COLO829 (cell line): ENCODE results near the gene ESPL1.

Experiments
- DNase-seq: peaks from one replicate; pipeline ENCODE4 v3.0.0; 2012; ENCODE audit warnings: low spot score

The ESPL1 gene

DNA sequence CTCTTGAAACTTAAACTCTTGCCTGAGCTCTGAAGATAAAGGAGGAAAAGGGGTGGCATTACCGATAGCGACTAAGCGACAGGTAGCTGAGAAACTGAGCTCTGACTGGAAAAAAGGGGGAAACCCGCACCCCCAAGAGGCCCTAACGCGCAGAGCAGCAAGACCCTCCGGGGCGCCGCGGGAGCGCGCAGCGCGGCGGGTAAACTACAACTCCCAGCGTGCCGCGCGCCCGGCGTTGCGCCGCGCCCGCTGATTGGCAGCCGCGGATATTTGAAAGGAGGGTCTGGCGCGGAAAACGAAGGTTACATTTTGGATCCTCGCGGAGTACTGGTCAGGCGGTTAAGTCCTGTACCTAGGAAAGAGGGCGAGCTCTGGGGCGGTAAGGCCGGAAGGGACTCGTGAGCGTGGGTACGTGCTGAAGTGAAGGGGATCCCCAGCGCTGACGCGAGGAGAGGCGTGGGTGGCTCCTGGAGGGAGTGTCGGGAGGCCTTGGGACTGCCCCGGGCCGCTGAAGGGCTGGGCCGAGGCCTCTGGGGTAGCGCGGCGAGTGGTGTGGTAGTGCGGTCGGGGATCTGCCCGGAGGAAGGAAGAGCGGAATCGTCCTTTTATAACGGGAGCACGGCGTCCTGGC, at the start of gene ESPL1:
Gene ESPL1, plus strand, starts transcription at position 301 of the 631 bp plus-strand sequence. CDS start 468 bp downstream, outside the sequence.
- DNase-seq: peak; percentile 78

GRCh38 chr12:53218551-53219291, 49.4 kb upstream of the ESPL1 start:
- DNase-seq: no peak

- no peak for DNase-seq
These were observed 48.7 kb upstream of the ESPL1 start for GRCh38 chr12:53219292-53219955.

DNA sequence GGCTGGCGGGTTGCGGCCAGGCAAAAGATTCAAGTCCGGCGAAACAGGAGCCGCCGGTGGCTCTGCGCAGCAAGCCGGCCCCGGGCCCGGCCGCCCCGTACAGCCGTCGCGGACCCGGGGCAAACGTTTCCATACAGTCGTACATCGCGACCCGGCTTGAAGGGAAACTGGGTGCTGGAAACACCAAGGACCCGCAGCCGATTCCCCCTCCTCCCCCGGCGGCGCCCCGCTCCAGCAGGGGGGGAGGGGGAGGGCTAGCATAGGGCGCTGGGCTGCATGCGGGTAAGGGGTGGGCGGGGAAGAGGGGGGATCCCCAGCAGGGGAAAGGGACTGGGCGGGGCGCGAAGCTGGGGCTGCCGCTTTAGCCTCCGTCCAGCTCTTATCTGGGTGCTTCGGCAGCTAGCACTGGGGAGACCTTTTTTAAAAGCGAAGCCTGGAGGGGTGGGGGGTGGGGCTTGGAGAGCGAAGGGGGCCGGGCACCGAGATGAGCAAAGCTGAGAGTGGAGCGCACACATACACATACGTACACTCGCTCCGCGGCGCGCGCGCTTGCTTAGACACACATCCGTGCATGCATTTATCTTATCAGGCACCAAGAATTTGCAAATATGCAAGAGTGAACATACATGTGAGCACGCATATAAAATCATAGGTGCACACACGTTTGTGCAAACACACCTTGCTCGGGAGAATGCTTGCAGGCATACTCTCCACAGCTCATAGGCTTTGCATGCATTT, 48.0 kb upstream of the ESPL1 start:
- no peak for DNase-seq

DNA sequence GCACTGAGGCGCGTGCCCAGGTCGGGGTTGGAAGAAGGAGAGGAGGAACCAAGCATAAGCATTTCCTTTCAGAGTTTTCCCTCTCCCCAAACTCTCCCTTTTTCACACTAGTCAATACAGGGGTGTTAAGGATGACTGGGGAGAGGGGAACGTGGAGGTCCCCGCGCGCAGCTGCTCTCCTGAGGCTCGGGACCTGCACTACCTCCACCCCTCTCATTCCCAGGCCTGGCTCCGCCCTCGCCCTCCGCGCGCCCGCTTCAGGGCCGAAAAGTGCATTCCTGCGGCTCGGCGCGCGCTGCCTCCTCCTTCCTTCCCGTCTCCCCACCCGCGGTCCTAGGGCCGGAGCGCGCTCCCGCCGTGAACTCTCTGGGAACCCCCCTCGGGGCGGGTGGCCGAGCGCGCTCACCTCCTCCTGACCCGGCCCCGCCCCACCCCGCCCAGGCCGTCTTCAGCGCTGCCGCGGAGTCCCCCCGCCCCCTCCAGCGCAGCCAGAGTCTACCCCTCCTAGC, 47.4 kb upstream of the ESPL1 start:
- peak; percentile 95 for DNase-seq

GRCh38 chr12:53221203-53222080, 46.7 kb upstream of the ESPL1 start:
- no peak for DNase-seq

GRCh38 chr12:53222170-53222721, 45.9 kb upstream of the ESPL1 start:
- DNase-seq: no peak

- no peak for DNase-seq
These were observed 45.3 kb upstream of the ESPL1 start for GRCh38 chr12:53222806-53223261.

- peak; percentile 87 for DNase-seq
These were observed 44.6 kb upstream of the ESPL1 start for GRCh38 chr12:53223389-53224060.

- no peak for DNase-seq
These were observed 43.8 kb upstream of the ESPL1 start for GRCh38 chr12:53224061-53224896.

DNA sequence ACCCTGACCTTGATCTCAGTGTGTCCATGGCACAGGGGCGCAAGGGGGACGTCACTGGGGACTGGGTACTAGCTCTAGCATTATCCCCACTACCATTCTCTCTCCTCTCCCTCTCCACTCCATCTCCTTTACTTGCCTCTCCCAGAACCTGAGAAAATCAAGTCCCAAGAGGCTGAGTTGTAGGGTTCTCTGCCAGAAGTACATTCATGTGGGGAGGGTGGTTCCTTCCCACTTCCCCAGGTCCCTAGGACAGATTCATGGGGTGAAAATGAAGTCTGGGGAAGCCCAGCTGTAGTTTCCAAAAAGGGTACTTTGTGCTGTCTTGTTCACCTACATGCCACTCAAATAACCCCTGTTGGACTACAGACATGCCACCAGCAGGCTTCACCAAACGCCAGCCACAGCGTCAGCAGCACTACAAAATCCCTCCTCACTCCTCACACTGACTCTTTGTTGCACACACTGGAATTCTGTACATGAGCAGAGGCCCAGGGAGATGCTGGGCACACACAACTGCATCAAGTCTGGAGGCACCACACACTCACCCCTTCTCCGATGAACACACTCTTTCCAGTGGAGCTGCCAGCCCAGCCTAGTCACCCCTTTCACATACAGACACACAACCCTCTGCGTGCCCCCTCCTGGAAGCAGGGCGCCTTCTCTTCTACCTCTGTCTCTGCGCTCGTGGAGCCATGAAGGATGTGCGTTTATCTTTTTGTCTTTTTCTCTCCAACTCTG, 43.0 kb upstream of the ESPL1 start:
- no peak for DNase-seq

DNA sequence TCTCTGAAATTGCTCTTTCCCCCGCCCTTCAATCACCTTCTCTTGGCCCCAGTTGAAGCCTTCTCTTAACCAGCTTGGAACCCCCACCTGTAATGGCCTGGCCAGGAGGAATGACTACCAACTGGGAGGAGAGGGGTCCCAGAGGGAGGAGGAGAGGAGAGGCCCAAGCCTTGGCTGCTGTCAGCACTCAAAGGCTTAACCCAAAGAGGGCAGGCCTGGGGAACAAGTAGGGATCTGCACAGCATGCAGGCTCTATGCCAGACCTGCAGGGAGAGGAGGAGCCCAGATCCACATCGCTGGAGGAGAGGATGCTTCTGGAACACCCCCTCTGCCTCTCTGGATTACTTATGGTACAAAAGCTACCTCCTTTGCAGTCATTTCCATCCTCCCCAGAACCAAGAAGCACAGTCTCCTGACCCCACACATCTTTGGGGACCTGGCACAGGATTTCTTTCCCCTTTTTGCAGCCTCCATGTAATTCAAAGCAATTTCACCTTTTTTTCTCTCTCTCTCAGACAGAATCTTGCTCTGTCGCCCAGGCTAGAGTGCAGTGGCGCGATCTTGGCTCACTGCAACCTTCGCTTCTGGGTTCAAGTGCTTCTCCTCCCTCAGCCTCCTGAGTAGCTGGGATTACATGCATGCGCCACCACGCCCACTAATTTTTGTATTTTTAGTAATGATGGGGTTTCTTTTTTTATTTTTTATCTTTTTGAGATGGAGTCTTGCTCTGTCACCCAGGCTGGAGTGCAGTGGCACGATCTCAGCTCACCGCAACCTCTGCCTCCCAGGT, 42.3 kb upstream of the ESPL1 start:
- DNase-seq: no peak

DNA sequence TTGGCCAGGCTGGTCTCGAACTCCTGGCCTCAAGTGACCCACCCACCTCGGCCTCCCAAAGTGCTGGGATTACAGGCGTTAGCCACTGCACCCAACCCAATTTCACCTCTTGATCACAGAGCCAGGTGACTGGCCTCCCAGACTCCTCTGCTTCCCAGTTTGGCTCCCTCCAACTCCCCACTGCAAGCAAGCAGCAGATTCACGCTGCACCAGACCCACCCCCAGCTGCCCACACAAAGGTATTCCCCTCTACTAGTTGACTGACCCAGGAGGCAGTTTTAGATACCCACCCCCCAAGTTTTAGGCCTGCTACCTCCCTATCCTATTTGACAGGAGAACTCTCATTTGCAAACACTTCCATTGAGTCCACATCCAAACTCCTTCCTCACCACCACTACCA, 41.3 kb upstream of the ESPL1 start:
- no peak for DNase-seq

DNA sequence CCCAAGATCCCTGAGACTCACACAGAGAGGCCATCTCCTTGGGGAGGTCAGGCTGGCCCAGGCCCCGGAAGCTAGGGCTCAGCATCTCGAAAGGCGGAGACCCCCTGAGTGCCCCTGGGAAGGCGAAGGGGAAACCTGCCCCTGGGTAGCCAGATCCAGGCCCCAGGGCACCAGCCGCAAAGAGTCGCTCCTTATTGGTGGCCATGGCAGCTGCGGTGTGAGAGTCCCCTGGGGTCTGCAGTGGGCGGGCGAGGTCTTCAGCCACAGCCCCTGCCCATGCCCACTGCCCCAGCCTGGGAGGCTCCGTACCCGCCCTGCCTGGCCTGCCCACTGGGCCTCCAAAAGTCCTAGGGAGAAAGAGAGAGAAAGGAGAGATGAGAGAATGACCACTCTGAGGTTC, 40.8 kb upstream of the ESPL1 start:
- DNase-seq: no peak

GRCh38 chr12:53227836-53228235, 40.3 kb upstream of the ESPL1 start:
- DNase-seq: no peak

- DNase-seq: no peak
These were observed 38.6 kb upstream of the ESPL1 start for GRCh38 chr12:53229454-53229853.

DNA sequence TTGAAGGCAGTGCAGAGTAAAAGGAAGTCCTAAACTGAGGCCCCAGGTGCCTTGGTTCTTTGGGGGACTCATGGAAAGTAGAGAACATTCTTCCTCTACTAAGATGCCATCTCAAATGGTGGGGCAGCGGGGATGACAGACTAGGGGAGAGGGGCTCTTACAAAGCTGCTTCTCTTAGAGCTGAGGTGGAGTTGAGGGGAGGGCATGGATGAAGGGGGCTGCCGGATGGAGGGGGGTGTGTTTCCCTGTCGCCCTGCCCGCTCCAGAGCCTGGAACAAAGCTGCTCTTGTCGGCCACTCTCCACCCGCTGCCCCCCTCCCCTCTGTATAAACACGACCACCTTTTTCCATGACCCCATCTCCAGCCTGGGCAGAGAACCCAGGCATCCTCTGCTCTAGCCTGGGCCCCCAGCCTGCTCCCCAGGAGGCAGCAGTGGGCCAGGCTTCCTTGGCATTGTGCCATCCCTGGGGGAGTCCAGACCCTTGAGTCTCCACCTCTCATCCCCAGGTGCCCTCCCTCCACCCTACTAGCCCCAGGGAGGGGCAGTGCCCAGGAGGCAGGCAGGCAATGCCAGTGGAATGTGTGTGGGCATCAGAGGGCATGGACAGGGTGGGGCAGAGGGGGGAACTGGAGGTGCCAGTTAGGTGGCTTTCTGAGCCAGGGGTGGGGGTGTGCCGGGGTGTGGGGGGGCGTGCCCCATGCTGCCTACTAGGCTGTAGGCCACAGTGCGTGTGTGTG, 37.8 kb upstream of the ESPL1 start:
- no peak for DNase-seq
